HepG2 (cell line): ENCODE data around the gene HEATR5B. TPM values are rescaled to one million over a fixed set of nuclear protein-coding genes. Genes with fewer than 3 reads are reported as not detected.

Experiments
- ESRRA ChIP-seq: sonication (generic); formaldehyde crosslinking; IDR thresholded peaks from 2 replicates; pipeline ENCODE4 v1.5.1; 2020; ENCODE audit warnings: mild to moderate bottlenecking, low read depth, missing genetic modification reagents
- HES4 ChIP-seq: sonication (generic); formaldehyde crosslinking; IDR thresholded peaks from 2 replicates; pipeline ENCODE4 v1.9.0; 2021; ENCODE audit warnings: mild to moderate bottlenecking, missing genetic modification reagents, borderline replicate concordance
- MXD4 ChIP-seq: IDR thresholded peaks from 2 replicates; pipeline ENCODE4 v1.6.1; 2016; ENCODE audit warnings: mild to moderate bottlenecking, missing biosample characterization, missing genetic modification reagents
- NFYB ChIP-seq: sonication (generic); formaldehyde crosslinking; IDR thresholded peaks from 2 replicates; pipeline ENCODE4 v1.4.0; 2020; ENCODE audit warnings: missing genetic modification reagents
- SPEN ChIP-seq: sonication (generic); formaldehyde crosslinking; IDR thresholded peaks from 2 replicates; pipeline ENCODE4 v1.5.1; 2020; ENCODE audit warnings: low read depth, mild to moderate bottlenecking, missing genetic modification reagents
- TMF1 ChIP-seq: sonication (generic); formaldehyde crosslinking; IDR thresholded peaks from 2 replicates; pipeline ENCODE4 v1.8.1; 2022; ENCODE audit warnings: low read depth, missing genetic modification reagents
- YEATS4 ChIP-seq: sonication (generic); formaldehyde crosslinking; IDR thresholded peaks from 2 replicates; pipeline ENCODE4 v1.4.0; 2020; ENCODE audit warnings: missing genetic modification reagents, borderline replicate concordance
- ZBTB3 ChIP-seq: sonication (generic); formaldehyde crosslinking; IDR thresholded peaks from 2 replicates; pipeline ENCODE4 v1.4.0; 2020; ENCODE audit warnings: low read depth, mild to moderate bottlenecking, moderate library complexity, missing genetic modification reagents, borderline replicate concordance
- ZFY ChIP-seq: sonication (generic); formaldehyde crosslinking; IDR thresholded peaks from 2 replicates; pipeline ENCODE4 v1.4.0; 2020; ENCODE audit warnings: missing genetic modification reagents
- ZNF569 ChIP-seq: sonication (generic); formaldehyde crosslinking; IDR thresholded peaks from 2 replicates; pipeline ENCODE4 v1.5.0; 2020; ENCODE audit warnings: mild to moderate bottlenecking, missing genetic modification reagents, moderate library complexity, borderline replicate concordance
- ZNF670 ChIP-seq: sonication (generic); formaldehyde crosslinking; IDR thresholded peaks from 2 replicates; pipeline ENCODE4 v1.8.0; 2022; ENCODE audit warnings: mild to moderate bottlenecking, missing genetic modification reagents, borderline replicate concordance
- ZNF768 ChIP-seq: sonication (generic); formaldehyde crosslinking; IDR thresholded peaks from 2 replicates; pipeline ENCODE4 v1.4.0; 2020; ENCODE audit warnings: missing genetic modification reagents
- polyA plus RNA-seq, 8 experiments: library from polyadenylated mRNA; depleted of rRNA in 3 of 8; stranded (reverse) in 7 of 8; unstranded in 1 of 8; fragments of >200 nt; fragmentation: Illumina TruSeq in 4 of 8; extraction: Trizol in 4 of 8; gene quantifications; 2 replicates each; pipeline versions ENCODE4 v1.2.1 to v1.2.3, GENCODE V29; 2011 to 2016; ENCODE audit warnings: low read depth in 4 of 8, missing spikeins in 1 of 8, mixed read lengths in 1 of 8; ENCODE audit not compliant: insufficient read depth in 1 of 8
- total RNA-seq, 5 experiments: library from RNA; depleted of rRNA; stranded (reverse); fragments of >200 nt; fragmentation: Illumina TruSeq; extraction: Trizol; gene quantifications; 2 replicates each; pipeline ENCODE4 v1.2.3, GENCODE V29; 2016; ENCODE audit warnings: low read depth in 1 of 5
- TF ChIP-seq, protein P1 (sequence below), 2 experiments: sonication (generic) in 1 of 2; formaldehyde crosslinking in 1 of 2; IDR thresholded peaks; 2 replicates each; pipeline versions ENCODE4 v1.4.0 to v1.6.1; 2018 to 2020; ENCODE audit warnings: missing genetic modification reagents in 2 of 2, borderline replicate concordance in 1 of 2, low read depth in 1 of 2, mild to moderate bottlenecking in 1 of 2, missing biosample characterization in 1 of 2
- TF ChIP-seq, protein P2 (sequence below): sonication (generic); formaldehyde crosslinking; IDR thresholded peaks from 2 replicates; pipeline ENCODE4 v1.5.0; 2020; ENCODE audit warnings: mild to moderate bottlenecking, missing genetic modification reagents
- TF ChIP-seq, protein P3 (sequence below): sonication (generic); formaldehyde crosslinking; IDR thresholded peaks from 2 replicates; pipeline ENCODE4 v1.8.1; 2023; ENCODE audit warnings: mild to moderate bottlenecking, inconsistent platforms, moderate library complexity, missing genetic modification reagents, borderline replicate concordance
- TF ChIP-seq, protein P4 (sequence below): sonication (generic); formaldehyde crosslinking; IDR thresholded peaks from 2 replicates; pipeline ENCODE4 v1.8.0; 2022; ENCODE audit warnings: low read depth, missing genetic modification reagents
- TF ChIP-seq, protein P5 (sequence below): sonication (generic); formaldehyde crosslinking; IDR thresholded peaks from 2 replicates; pipeline ENCODE4 v1.5.1; 2020; ENCODE audit warnings: mild to moderate bottlenecking, missing genetic modification reagents

Gene HEATR5B
- total and polyA plus RNA-seq, 2 of the 13 experiments (the other 11 are each of a cell fraction or from before 2014, with no cell fraction given), result 12.7 to 16.3 TPM

DNA sequence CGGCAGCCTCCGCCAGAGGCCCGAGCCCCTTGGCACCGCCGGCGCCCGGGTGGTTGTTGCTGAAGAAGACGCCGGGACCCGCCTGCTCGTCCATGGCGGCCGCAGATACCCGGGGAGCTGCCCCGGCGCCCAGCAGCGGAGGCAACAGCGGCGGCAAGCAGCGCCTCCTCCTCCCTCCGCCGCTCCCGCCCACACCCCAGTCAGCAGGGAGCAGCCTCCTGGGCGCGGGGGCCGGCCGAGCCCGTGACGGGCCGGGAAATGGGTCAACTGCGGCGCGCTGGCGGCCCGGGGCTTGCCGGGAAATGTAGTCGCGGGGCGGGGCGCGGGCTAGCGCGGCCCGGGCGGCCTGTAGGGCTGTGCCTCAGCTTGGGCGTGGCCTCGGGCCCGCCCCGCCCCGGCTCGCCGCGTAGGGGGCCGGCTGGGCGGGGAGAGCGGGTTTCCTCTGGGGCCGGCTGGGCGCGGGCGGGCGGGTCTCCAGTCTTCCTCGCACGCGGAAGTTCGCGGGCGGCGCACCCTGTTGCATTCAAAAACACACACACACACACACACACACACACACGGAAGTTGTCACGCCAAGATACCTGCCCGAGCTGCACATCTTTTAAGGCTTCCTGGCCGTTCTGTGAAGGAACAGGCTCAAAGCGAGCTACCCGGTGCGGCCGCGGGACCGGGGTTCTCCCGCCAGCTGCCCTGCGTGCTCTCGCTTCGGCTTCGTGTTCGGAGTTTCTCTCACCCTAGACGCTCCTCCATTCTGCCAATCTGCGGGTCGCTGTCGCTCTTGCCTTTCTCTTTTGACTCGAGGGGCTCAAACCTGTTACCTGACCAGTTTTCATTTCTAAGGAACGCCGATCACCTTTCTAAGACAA, 117.6 kb downstream of the HEATR5B start, which contains the start of gene STRN (continued):
- TF ChIP-seq, protein P1, sequence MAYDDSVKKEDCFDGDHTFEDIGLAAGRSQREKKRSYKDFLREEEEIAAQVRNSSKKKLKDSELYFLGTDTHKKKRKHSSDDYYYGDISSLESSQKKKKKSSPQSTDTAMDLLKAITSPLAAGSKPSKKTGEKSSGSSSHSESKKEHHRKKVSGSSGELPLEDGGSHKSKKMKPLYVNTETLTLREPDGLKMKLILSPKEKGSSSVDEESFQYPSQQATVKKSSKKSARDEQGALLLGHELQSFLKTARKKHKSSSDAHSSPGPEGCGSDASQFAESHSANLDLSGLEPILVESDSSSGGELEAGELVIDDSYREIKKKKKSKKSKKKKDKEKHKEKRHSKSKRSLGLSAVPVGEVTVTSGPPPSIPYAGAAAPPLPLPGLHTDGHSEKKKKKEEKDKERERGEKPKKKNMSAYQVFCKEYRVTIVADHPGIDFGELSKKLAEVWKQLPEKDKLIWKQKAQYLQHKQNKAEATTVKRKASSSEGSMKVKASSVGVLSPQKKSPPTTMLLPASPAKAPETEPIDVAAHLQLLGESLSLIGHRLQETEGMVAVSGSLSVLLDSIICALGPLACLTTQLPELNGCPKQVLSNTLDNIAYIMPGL (CRISPR knock-in tag; IDR thresholded peaks at IDR 0.05; ENCODE audit: borderline replicate concordance in 1 of 2, low read depth in 1 of 2), result peak; percentile 55 to 56
- TF ChIP-seq ZNF768 (CRISPR knock-in tag) (peak; percentile 66; the same call in 1 of the 2 replicates), ZBTB3 (CRISPR knock-in tag) (no peak), ESRRA (no peak), YEATS4 (peak; percentile 61), HES4 (CRISPR knock-in tag) (peak; percentile 44), NFYB (CRISPR knock-in tag) (peak; percentile 66), MXD4 (CRISPR knock-in tag) (peak; percentile 50; the same call in 1 of the 2 replicates), SPEN (CRISPR knock-in tag) (peak; percentile 78), ZNF670 (CRISPR knock-in tag) (peak; percentile 93; the same call in 1 of the 2 replicates), ZNF569 (CRISPR knock-in tag) (peak; percentile 70; the same call in 1 of the 2 replicates), ZFY (CRISPR knock-in tag) (peak; percentile 89), TMF1 (CRISPR knock-in tag) (peak; percentile 83; the same call in 1 of the 2 replicates)
- TF ChIP-seq, protein P2, sequence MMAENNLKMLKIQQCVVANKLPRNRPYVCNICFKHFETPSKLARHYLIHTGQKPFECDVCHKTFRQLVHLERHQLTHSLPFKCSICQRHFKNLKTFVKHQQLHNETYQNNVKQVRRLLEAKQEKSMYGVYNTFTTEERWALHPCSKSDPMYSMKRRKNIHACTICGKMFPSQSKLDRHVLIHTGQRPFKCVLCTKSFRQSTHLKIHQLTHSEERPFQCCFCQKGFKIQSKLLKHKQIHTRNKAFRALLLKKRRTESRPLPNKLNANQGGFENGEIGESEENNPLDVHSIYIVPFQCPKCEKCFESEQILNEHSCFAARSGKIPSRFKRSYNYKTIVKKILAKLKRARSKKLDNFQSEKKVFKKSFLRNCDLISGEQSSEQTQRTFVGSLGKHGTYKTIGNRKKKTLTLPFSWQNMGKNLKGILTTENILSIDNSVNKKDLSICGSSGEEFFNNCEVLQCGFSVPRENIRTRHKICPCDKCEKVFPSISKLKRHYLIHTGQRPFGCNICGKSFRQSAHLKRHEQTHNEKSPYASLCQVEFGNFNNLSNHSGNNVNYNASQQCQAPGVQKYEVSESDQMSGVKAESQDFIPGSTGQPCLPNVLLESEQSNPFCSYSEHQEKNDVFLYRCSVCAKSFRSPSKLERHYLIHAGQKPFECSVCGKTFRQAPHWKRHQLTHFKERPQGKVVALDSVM (CRISPR knock-in tag), result peak; percentile 72
- TF ChIP-seq, protein P3, sequence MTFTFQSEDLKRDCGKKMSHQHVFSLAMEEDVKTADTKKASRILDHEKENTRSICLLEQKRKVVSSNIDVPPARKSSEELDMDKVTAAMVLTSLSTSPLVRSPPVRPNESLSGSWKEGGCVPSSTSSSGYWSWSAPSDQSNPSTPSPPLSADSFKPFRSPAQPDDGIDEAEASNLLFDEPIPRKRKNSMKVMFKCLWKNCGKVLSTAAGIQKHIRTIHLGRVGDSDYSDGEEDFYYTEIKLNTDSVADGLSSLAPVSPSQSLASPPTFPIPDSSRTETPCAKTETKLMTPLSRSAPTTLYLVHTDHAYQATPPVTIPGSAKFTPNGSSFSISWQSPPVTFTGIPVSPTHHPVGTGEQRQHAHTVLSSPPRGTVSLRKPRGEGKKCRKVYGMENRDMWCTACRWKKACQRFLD (CRISPR knock-in tag), result peak; percentile 69; the same call in 1 of the 2 replicates
- TF ChIP-seq, protein P4, sequence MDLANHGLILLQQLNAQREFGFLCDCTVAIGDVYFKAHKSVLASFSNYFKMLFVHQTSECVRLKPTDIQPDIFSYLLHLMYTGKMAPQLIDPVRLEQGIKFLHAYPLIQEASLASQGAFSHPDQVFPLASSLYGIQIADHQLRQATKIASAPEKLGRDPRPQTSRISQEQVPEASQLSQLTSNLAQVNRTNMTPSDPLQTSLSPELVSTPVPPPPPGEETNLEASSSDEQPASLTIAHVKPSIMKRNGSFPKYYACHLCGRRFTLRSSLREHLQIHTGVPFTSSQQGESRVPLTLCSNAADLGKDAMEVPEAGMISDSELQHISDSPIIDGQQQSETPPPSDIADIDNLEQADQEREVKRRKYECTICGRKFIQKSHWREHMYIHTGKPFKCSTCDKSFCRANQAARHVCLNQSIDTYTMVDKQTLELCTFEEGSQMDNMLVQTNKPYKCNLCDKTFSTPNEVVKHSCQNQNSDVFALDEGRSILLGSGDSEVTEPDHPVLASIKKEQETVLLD (CRISPR knock-in tag), result no peak
- TF ChIP-seq, protein P5, sequence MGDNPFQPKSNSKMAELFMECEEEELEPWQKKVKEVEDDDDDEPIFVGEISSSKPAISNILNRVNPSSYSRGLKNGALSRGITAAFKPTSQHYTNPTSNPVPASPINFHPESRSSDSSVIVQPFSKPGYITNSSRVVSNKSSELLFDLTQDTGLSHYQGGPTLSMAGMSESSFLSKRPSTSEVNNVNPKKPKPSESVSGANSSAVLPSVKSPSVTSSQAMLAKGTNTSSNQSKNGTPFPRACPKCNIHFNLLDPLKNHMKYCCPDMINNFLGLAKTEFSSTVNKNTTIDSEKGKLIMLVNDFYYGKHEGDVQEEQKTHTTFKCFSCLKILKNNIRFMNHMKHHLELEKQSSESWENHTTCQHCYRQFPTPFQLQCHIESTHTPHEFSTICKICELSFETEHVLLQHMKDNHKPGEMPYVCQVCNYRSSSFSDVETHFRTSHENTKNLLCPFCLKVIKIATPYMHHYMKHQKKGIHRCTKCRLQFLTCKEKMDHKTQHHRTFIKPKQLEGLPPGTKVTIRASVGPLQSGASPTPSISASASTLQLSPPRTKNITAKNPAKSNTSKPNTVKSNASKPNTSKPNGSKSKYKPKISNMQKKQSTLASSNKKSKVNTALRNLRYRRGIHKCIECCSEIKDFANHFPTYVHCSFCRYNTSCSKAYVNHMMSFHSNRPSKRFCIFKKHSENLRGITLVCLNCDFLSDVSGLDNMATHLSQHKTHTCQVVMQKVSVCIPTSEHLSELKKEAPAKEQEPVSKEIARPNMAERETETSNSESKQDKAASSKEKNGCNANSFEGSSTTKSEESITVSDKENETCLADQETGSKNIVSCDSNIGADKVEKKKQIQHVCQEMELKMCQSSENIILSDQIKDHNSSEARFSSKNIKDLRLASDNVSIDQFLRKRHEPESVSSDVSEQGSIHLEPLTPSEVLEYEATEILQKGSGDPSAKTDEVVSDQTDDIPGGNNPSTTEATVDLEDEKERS, result no peak
